GM12872 (cell line): ENCODE measurements around the gene XRCC3.

Experiments used
- CTCF ChIP-seq: IDR thresholded peaks from 3 replicates; pipeline ENCODE4 v1.5.1; 2011; ENCODE audit warnings: low read depth, mild to moderate bottlenecking, low read length, moderate library complexity; ENCODE audit not compliant: insufficient read depth

The XRCC3 gene

GRCh38 chr14:103697206-103697602 is 18.0 kb downstream of the XRCC3 start:
- no peak for TF ChIP-seq CTCF

GRCh38 chr14:103696466-103697071 is 18.7 kb downstream of the XRCC3 start:
- TF ChIP-seq CTCF, result no peak

- no peak for TF ChIP-seq CTCF
These were observed 19.2 kb downstream of the XRCC3 start for GRCh38 chr14:103696070-103696402.

- no peak for TF ChIP-seq CTCF
These were observed 19.8 kb downstream of the XRCC3 start for GRCh38 chr14:103695296-103696069.

- no peak for TF ChIP-seq CTCF
These were observed 20.7 kb downstream of the XRCC3 start for GRCh38 chr14:103694572-103695026.

- TF ChIP-seq CTCF, result no peak
These were observed 21.7 kb downstream of the XRCC3 start for GRCh38 chr14:103693515-103693914.

GRCh38 chr14:103692871-103693270 is 22.4 kb downstream of the XRCC3 start:
- TF ChIP-seq CTCF, result no peak
